H9 (cell line): ENCODE results near the gene GRIK4. TPM values are rescaled to one million over a fixed set of nuclear protein-coding genes. Genes with fewer than 3 reads are reported as not detected.

Source experiments
- DNase-seq: peaks from one replicate; pipeline ENCODE4 v3.0.0-alpha.2; 2017
- H2AFZ ChIP-seq: one replicate; pipeline ENCODE4 v1.6.1; 2013; ENCODE audit warnings: mild to moderate bottlenecking, low read length, control low read depth, moderate library complexity
- H2AK5ac ChIP-seq: 2 replicates; pipeline ENCODE4 v1.6.1; 2013; ENCODE audit warnings: low read length, control low read depth, mixed read lengths; ENCODE audit not compliant: insufficient read length
- H2BK120ac ChIP-seq: one replicate; pipeline ENCODE4 v1.6.1; 2013; ENCODE audit warnings: low read depth, mild to moderate bottlenecking, low read length, control low read depth, inconsistent platforms; ENCODE audit not compliant: poor library complexity, severe bottlenecking
- H2BK12ac ChIP-seq: 2 replicates; pipeline ENCODE4 v1.6.1; 2013; ENCODE audit warnings: low read length, control low read depth, mixed read lengths, low read depth; ENCODE audit not compliant: insufficient read length
- H2BK15ac ChIP-seq: 2 replicates; pipeline ENCODE4 v1.6.1; 2013; ENCODE audit warnings: low read depth, low read length, control low read depth
- H2BK20ac ChIP-seq: one replicate; pipeline ENCODE4 v1.6.1; 2013; ENCODE audit warnings: low read depth, mild to moderate bottlenecking, low read length, control low read depth, inconsistent platforms; ENCODE audit not compliant: poor library complexity, severe bottlenecking
- H2BK5ac ChIP-seq: 2 replicates; pipeline ENCODE4 v1.6.1; 2013; ENCODE audit warnings: low read length, control low read depth, mixed read lengths; ENCODE audit not compliant: insufficient read length
- H3K14ac ChIP-seq: 2 replicates; pipeline ENCODE4 v1.6.1; 2013; ENCODE audit warnings: low read length, control low read depth; ENCODE audit not compliant: insufficient read depth
- H3K18ac ChIP-seq: 2 replicates; pipeline ENCODE4 v1.6.1; 2013; ENCODE audit warnings: low read depth, mild to moderate bottlenecking, mixed read lengths, low read length, control low read depth; ENCODE audit not compliant: insufficient read length
- H3K23ac ChIP-seq: 2 replicates; pipeline ENCODE4 v1.6.1; 2013; ENCODE audit warnings: low read length, control low read depth, mixed read lengths, low read depth; ENCODE audit not compliant: insufficient read length
- H3K23me2 ChIP-seq: 2 replicates; pipeline ENCODE4 v1.6.1; 2013; ENCODE audit warnings: low read depth, mild to moderate bottlenecking, mixed read lengths, low read length, control low read depth; ENCODE audit not compliant: insufficient read length, poor library complexity, severe bottlenecking
- H3K27ac ChIP-seq: 2 replicates; pipeline ENCODE4 v1.5.1; 2013; ENCODE audit warnings: low read length, control low read depth, mixed read lengths, low read depth; ENCODE audit not compliant: insufficient read length
- H3K27me3 ChIP-seq: 2 replicates; pipeline ENCODE4 v1.6.1; 2013; ENCODE audit warnings: low read length, control low read depth, inconsistent platforms; ENCODE audit not compliant: insufficient read depth
- H3K4ac ChIP-seq: 2 replicates; pipeline ENCODE4 v1.6.1; 2013; ENCODE audit warnings: low read depth, mild to moderate bottlenecking, control low read depth, inconsistent platforms, low read length, moderate library complexity
- H3K4me1 ChIP-seq: 2 replicates; pipeline ENCODE4 v1.6.1; 2013; ENCODE audit warnings: low read length, control low read depth, inconsistent platforms; ENCODE audit not compliant: insufficient read depth
- H3K4me2 ChIP-seq: 2 replicates; pipeline ENCODE4 v1.6.1; 2013; ENCODE audit warnings: low read length, control low read depth, mixed read lengths; ENCODE audit not compliant: insufficient read length, insufficient read depth
- H3K56ac ChIP-seq: 2 replicates; pipeline ENCODE4 v1.6.1; 2013; ENCODE audit warnings: low read depth, mild to moderate bottlenecking, mixed read lengths, low read length, control low read depth; ENCODE audit not compliant: insufficient read length
- H3K79me1 ChIP-seq: 2 replicates; pipeline ENCODE4 v1.6.1; 2013; ENCODE audit warnings: low read depth, mild to moderate bottlenecking, moderate library complexity, low read length, control low read depth, inconsistent platforms; ENCODE audit not compliant: insufficient read depth, poor library complexity, severe bottlenecking
- H3K79me2 ChIP-seq: 2 replicates; pipeline ENCODE4 v1.6.1; 2013; ENCODE audit warnings: low read length, control low read depth, inconsistent platforms; ENCODE audit not compliant: insufficient read depth
- H3K9ac ChIP-seq: 2 replicates; pipeline ENCODE4 v1.6.1; 2013; ENCODE audit warnings: low read length, control low read depth, mixed read lengths; ENCODE audit not compliant: insufficient read length; ENCODE audit errors: extremely low read depth
- H3K9me3 ChIP-seq: one replicate; pipeline ENCODE4 v1.6.1; 2013; ENCODE audit warnings: low read depth, low read length, inconsistent platforms; ENCODE audit not compliant: control insufficient read depth
- H3T11ph ChIP-seq: one replicate; pipeline ENCODE4 v1.6.1; 2013; ENCODE audit warnings: mild to moderate bottlenecking, low read length, control low read depth, inconsistent platforms
- H4K20me1 ChIP-seq: one replicate; pipeline ENCODE4 v1.6.1; 2013; ENCODE audit not compliant: control insufficient read depth, insufficient read length, insufficient read depth
- H4K5ac ChIP-seq: 2 replicates; pipeline ENCODE4 v1.6.1; 2013; ENCODE audit warnings: low read depth, mild to moderate bottlenecking, mixed read lengths, low read length, control low read depth; ENCODE audit not compliant: insufficient read length
- H4K8ac ChIP-seq: replicated peaks from 2 replicates; pipeline ENCODE4 v1.6.1; 2013; ENCODE audit warnings: low read length, control low read depth, mixed read lengths, low read depth; ENCODE audit not compliant: insufficient read length
- H4K91ac ChIP-seq: 2 replicates; pipeline ENCODE4 v1.6.1; 2013; ENCODE audit warnings: low read depth, mild to moderate bottlenecking, moderate library complexity, mixed read lengths, low read length, control low read depth; ENCODE audit not compliant: insufficient read length
- H3K27ac Mint-ChIP-seq, 3 experiments: 2 replicates in 2 of 3; 3 replicates in 1 of 3; pipeline ENCODE4 v1.8.0; 2020 to 2021; ENCODE audit warnings: mixed read lengths in 3 of 3, mild to moderate bottlenecking in 1 of 3, moderate library complexity in 1 of 3
- H3K27me3 Mint-ChIP-seq: 2 replicates; pipeline ENCODE4 v1.8.0; 2021; ENCODE audit warnings: low read depth, mild to moderate bottlenecking, moderate library complexity, mixed read lengths
- H3K36me3 Mint-ChIP-seq, 3 experiments: 2 replicates in 2 of 3; 3 replicates in 1 of 3; pipeline ENCODE4 v1.8.0; 2020 to 2021; ENCODE audit warnings: low read depth in 3 of 3, mixed read lengths in 3 of 3; ENCODE audit not compliant: insufficient read depth in 1 of 3
- H3K4me1 Mint-ChIP-seq, 2 experiments: 2 replicates each; pipeline ENCODE4 v1.8.0; 2020; ENCODE audit warnings: mixed read lengths in 2 of 2
- H3K4me3 Mint-ChIP-seq, 2 experiments: 2 replicates in 1 of 2; 3 replicates in 1 of 2; pipeline ENCODE4 v1.8.0; 2020 to 2021; ENCODE audit warnings: mild to moderate bottlenecking in 2 of 2, mixed read lengths in 2 of 2, moderate library complexity in 1 of 2
- H3K9me3 Mint-ChIP-seq, 2 experiments: 2 replicates in 1 of 2; 3 replicates in 1 of 2; pipeline ENCODE4 v1.8.0; 2020; ENCODE audit warnings: mild to moderate bottlenecking in 2 of 2, mixed read lengths in 2 of 2, moderate library complexity in 1 of 2
- CTCF ChIP-seq: fragments of 200-600 bp; sonication (generic); conservative IDR thresholded peaks from 3 replicates; pipeline ENCODE4 v1.8.0; 2021; ENCODE audit warnings: antibody characterized with exemption, mild to moderate bottlenecking
- WGBS: extraction: QIAGEN DNeasy Blood & Tissue Kit; methylation state at CpG from one replicate; pipeline ENCODE4 v1.1.7; 2013; ENCODE audit warnings: missing lambda C conversion rate, low lambda C conversion rate, mixed read lengths; ENCODE audit not compliant: insufficient read length; ENCODE audit errors: extremely low coverage; 5-methylcytosine and 5-hydroxymethylcytosine counted together
- total RNA-seq: library from RNA; stranded (reverse); gene quantifications from 2 replicates; pipeline ENCODE4 v1.2.1, GENCODE V29; 2021

GRIK4 gene
- total RNA-seq, 1 experiment from 2014 or later: 2.3 TPM

- DNase-seq: no peak
- no peak overlapping the region for H4K91ac ChIP-seq
- no peak overlapping the region for H4K8ac ChIP-seq
- no peak overlapping the region for H3K14ac ChIP-seq
- H2BK120ac ChIP-seq: no peak overlapping the region
- no peaks in the 10 kb centered on the region for H4K20me1 ChIP-seq
- no peaks in the 10 kb centered on the region for H3K79me1 ChIP-seq
- no peak overlapping the region for H3T11ph ChIP-seq
- no CpG with 5 or more reads among the region's 14 CpGs for WGBS
- TF ChIP-seq CTCF: no peak
- H3K23me2 ChIP-seq: no peaks in the 10 kb centered on the region
- no peak overlapping the region for H2BK20ac ChIP-seq
- H3K36me3 Mint-ChIP-seq: no peaks in the 10 kb centered on the region
- no peak overlapping the region for H3K27ac Mint-ChIP-seq
- H3K4me1 ChIP-seq: peaks cover 8% of the 10 kb centered on the region; the same call in 1 of the 2 replicates
- no peak overlapping the region for H3K4me2 ChIP-seq
- no peak overlapping the region for H3K4ac ChIP-seq
- H3K4me1 Mint-ChIP-seq: peaks cover 15 to 25% of the 10 kb centered on the region in 2 experiments
- no peak overlapping the region for H2AK5ac ChIP-seq
- no peak overlapping the region for H3K4me3 Mint-ChIP-seq
- no peaks in the 10 kb centered on the region for H3K9me3 ChIP-seq
- no peak overlapping the region for H4K5ac ChIP-seq
- H3K9me3 Mint-ChIP-seq: no peaks in the 10 kb centered on the region; a peak in 1 of 5 replicates
- H3K79me2 ChIP-seq: no peaks in the 10 kb centered on the region
- H3K23ac ChIP-seq: no peak overlapping the region
- no peak overlapping the region for H3K56ac ChIP-seq
- no peak overlapping the region for H2BK15ac ChIP-seq
- H2BK12ac ChIP-seq: no peak overlapping the region
- no peaks in the 10 kb centered on the region; the same call in 1 of the 2 replicates for H3K27me3 Mint-ChIP-seq
- H3K27me3 ChIP-seq: no peaks in the 10 kb centered on the region
- H3K27ac ChIP-seq: no peak overlapping the region
- H3K9ac ChIP-seq: no peak overlapping the region
- H3K18ac ChIP-seq: no peak overlapping the region
- no peak overlapping the region for H2AFZ ChIP-seq
- no peak overlapping the region for H2BK5ac ChIP-seq
Observed at GRCh38 chr11:120958185-120958584, 446.6 kb downstream of the GRIK4 start.
